ENCODE measurements around the gene HMCN1.

HMCN1 gene

GRCh38 chr1:185998391-185998790 is 264.2 kb downstream of the HMCN1 start:
- no peak for DNase-seq (ENCODE audit: low spot score)
- no peak for TF ChIP-seq CTCF (IDR thresholded peaks at IDR 0.05; ENCODE audit: extremely low read depth, insufficient read depth, missing control alignments)
- in situ Hi-C loops (cut with MboI; ENCODE audit: low pct_unique_long_range_greater_than_20kb, low sequenced_read_pairs, unreplicated experiment) = no loop called here

GRCh38 chr1:186002406-186002805 is 268.2 kb downstream of the HMCN1 start:
- TF ChIP-seq CTCF (IDR thresholded peaks at IDR 0.05; ENCODE audit: extremely low read depth, insufficient read depth, missing control alignments) = no peak
- in situ Hi-C loops (cut with MboI; ENCODE audit: low pct_unique_long_range_greater_than_20kb, low sequenced_read_pairs, unreplicated experiment) = no loop called here

GRCh38 chr1:186009039-186009737 is 275.0 kb downstream of the HMCN1 start:
- DNase-seq (ENCODE audit: low spot score) = no peak
- in situ Hi-C loops (cut with MboI; ENCODE audit: low pct_unique_long_range_greater_than_20kb, low sequenced_read_pairs, unreplicated experiment) = no loop called here
- TF ChIP-seq CTCF (IDR thresholded peaks at IDR 0.05; ENCODE audit: extremely low read depth, insufficient read depth, missing control alignments) = no peak

More at GRCh38 chr1:186002406-186002805, 268.2 kb downstream of the HMCN1 start:
- no peak for DNase-seq (ENCODE audit: low spot score)

GRCh38 chr1:186014370-186015037 is 280.3 kb downstream of the HMCN1 start:
- in situ Hi-C loops (cut with MboI; ENCODE audit: low pct_unique_long_range_greater_than_20kb, low sequenced_read_pairs, unreplicated experiment) = no loop called here
- no peak for TF ChIP-seq CTCF (IDR thresholded peaks at IDR 0.05; ENCODE audit: extremely low read depth, insufficient read depth, missing control alignments)
- DNase-seq (ENCODE audit: low spot score) = no peak

GRCh38 chr1:186016856-186017255 is 282.7 kb downstream of the HMCN1 start:
- in situ Hi-C loops (cut with MboI; ENCODE audit: low pct_unique_long_range_greater_than_20kb, low sequenced_read_pairs, unreplicated experiment) = no loop called here
- no peak for TF ChIP-seq CTCF (IDR thresholded peaks at IDR 0.05; ENCODE audit: extremely low read depth, insufficient read depth, missing control alignments)
- DNase-seq (ENCODE audit: low spot score) = no peak

GRCh38 chr1:186022184-186022583 is 288.0 kb downstream of the HMCN1 start:
- no peak for TF ChIP-seq CTCF (IDR thresholded peaks at IDR 0.05; ENCODE audit: extremely low read depth, insufficient read depth, missing control alignments)
- in situ Hi-C loops (cut with MboI; ENCODE audit: low pct_unique_long_range_greater_than_20kb, low sequenced_read_pairs, unreplicated experiment) = no loop called here
- DNase-seq (ENCODE audit: low spot score) = no peak

Measured in GM13977 (cell line).